SU-DHL-6 (cell line): ENCODE data around the gene CUX1.
A peak's percentile ranks its signal among the peaks of the same experiment; 100 is the strongest.
"Not testable (repeated sequence)": the region's sequence is repeated elsewhere in the genome, so short reads cannot be mapped to it uniquely, and the experiment has no call there.

Source experiments
- H2AFZ ChIP-seq: fragments of 200-600 bp; sonication (generic); 2 replicates; pipeline ENCODE4 v1.6.1; 2014; ENCODE audit warnings: low read depth, mild to moderate bottlenecking, moderate library complexity, mixed read lengths, antibody characterized with exemption, low read length; ENCODE audit not compliant: severe bottlenecking
- H3F3A ChIP-seq: fragments of 200-600 bp; shearing (Covaris generic); 2 replicates; pipeline ENCODE4 v1.6.0; 2016; ENCODE audit warnings: antibody characterized with exemption, mild to moderate bottlenecking; ENCODE audit not compliant: insufficient read depth
- H3K27ac ChIP-seq: fragments of 200-600 bp; sonication (generic); 2 replicates; pipeline ENCODE4 v1.5.1; 2016; ENCODE audit warnings: low read depth, mild to moderate bottlenecking, low read length, moderate library complexity, mixed read lengths
- H3K27me3 ChIP-seq: fragments of 200-600 bp; sonication (generic), shearing (Covaris generic); 2 replicates; pipeline ENCODE4 v1.6.0; 2014; ENCODE audit warnings: mild to moderate bottlenecking, low read length
- H3K36me3 ChIP-seq: fragments of 200-600 bp; sonication (generic); 2 replicates; pipeline ENCODE4 v1.6.1; 2014; ENCODE audit warnings: mild to moderate bottlenecking, low read length, mixed read lengths
- H3K4me2 ChIP-seq: fragments of 300-600, 200-600 bp; shearing (Covaris generic), sonication (generic); 2 replicates; pipeline ENCODE4 v1.6.0; 2014; ENCODE audit warnings: low read length, low read depth, mild to moderate bottlenecking; ENCODE audit not compliant: poor library complexity, severe bottlenecking
- H3K4me3 ChIP-seq: fragments of 200-600 bp; sonication (generic); 2 replicates; pipeline ENCODE4 v1.5.1; 2014; ENCODE audit warnings: antibody characterized with exemption, low read length, mild to moderate bottlenecking, mixed read lengths; ENCODE audit not compliant: insufficient read depth, poor library complexity, severe bottlenecking
- H3K79me2 ChIP-seq: fragments of 200-600 bp; sonication (generic); 2 replicates; pipeline ENCODE4 v1.6.1; 2014; ENCODE audit warnings: mild to moderate bottlenecking, low read length, moderate library complexity; ENCODE audit not compliant: insufficient read depth
- H3K9ac ChIP-seq: fragments of 200-600 bp; sonication (generic); 2 replicates; pipeline ENCODE4 v1.7.0; 2014; ENCODE audit warnings: mild to moderate bottlenecking, low read length
- H3K9me2 ChIP-seq: fragments of 200-600 bp; sonication (generic); replicated peaks from 2 replicates; pipeline ENCODE4 v1.6.1; 2014; ENCODE audit warnings: low read length; ENCODE audit not compliant: insufficient read depth
- H3K9me3 ChIP-seq: fragments of 200-600 bp; sonication (generic); 2 replicates; pipeline ENCODE4 v1.6.1; 2014; ENCODE audit warnings: low read length, mixed read lengths; ENCODE audit not compliant: insufficient read depth
- H4K20me1 ChIP-seq: fragments of 200-600 bp; sonication (generic); 2 replicates; pipeline ENCODE4 v1.6.1; 2014; ENCODE audit warnings: low read depth, mild to moderate bottlenecking, antibody characterized with exemption, low read length, moderate library complexity, mixed read lengths
- EZH2phosphoT487 ChIP-seq: fragments of 200-600 bp; sonication (generic), shearing (Covaris generic); conservative IDR thresholded peaks from 2 replicates; pipeline ENCODE4 v1.6.1; 2018; ENCODE audit warnings: mild to moderate bottlenecking, antibody characterized with exemption, low read length, moderate library complexity, mixed read lengths
- TF ChIP-seq, protein P1 (sequence below): fragments of 200-600 bp; sonication (generic); IDR thresholded peaks from one replicate; pipeline ENCODE4 v1.5.1; 2017; ENCODE audit warnings: antibody characterized with exemption, mild to moderate bottlenecking, low read length, moderate library complexity; ENCODE audit not compliant: insufficient read depth, poor library complexity, severe bottlenecking

The CUX1 gene

DNA sequence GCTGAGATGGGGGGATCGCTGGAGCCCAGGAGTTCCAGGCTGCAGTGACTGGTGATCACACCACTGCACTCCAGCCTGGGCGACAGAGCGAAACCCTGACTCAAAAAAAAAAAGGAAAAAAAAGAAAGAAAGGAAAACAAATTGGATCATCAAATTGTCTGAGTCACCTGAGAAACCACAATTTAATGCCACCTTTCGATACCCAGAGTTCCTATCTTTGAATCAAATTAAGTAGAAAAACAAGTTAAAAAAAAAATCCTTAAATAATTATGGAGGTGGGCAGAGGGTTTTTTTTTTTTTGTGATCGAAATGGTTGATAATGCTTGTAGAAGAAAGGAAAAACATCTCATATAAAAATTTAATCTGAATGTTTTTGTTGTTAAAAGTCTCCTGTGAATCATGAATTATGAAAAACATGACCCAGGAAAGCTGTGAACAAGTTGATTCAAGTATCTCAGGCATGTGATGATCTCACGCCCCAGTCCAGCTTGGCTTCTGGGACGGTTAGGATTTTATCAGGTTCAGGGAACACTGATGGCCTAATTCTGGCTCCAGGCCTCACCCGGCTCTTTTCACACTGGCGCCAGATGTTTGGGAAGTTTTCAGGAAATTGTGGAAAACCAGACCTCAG is 25.3 kb upstream of the CUX1 start:
- Histone ChIP-seq H4K20me1 (no peaks in the 10 kb centered on the region), H3K27me3 (no peaks in the 10 kb centered on the region), H3K27ac (no peak overlapping the region), H3K9ac (no peak overlapping the region), H2AFZ (no peak overlapping the region), H3K4me3 (no peak overlapping the region), H3K79me2 (no peaks in the 10 kb centered on the region), H3K9me3 (0 out of 2 replicates have a peak, but pooled peaks cover 3% of the 10 kb centered on the region), H3F3A (0 out of 2 replicates have a peak, but pooled peaks cover 5% of the 10 kb centered on the region), H3K4me2 (no peak overlapping the region), H3K36me3 (no peaks in the 10 kb centered on the region), H3K9me2 (no peaks in the 10 kb centered on the region)
- TF ChIP-seq, protein P1, sequence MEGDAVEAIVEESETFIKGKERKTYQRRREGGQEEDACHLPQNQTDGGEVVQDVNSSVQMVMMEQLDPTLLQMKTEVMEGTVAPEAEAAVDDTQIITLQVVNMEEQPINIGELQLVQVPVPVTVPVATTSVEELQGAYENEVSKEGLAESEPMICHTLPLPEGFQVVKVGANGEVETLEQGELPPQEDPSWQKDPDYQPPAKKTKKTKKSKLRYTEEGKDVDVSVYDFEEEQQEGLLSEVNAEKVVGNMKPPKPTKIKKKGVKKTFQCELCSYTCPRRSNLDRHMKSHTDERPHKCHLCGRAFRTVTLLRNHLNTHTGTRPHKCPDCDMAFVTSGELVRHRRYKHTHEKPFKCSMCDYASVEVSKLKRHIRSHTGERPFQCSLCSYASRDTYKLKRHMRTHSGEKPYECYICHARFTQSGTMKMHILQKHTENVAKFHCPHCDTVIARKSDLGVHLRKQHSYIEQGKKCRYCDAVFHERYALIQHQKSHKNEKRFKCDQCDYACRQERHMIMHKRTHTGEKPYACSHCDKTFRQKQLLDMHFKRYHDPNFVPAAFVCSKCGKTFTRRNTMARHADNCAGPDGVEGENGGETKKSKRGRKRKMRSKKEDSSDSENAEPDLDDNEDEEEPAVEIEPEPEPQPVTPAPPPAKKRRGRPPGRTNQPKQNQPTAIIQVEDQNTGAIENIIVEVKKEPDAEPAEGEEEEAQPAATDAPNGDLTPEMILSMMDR: no peak
- no peak for TF ChIP-seq EZH2phosphoT487

DNA sequence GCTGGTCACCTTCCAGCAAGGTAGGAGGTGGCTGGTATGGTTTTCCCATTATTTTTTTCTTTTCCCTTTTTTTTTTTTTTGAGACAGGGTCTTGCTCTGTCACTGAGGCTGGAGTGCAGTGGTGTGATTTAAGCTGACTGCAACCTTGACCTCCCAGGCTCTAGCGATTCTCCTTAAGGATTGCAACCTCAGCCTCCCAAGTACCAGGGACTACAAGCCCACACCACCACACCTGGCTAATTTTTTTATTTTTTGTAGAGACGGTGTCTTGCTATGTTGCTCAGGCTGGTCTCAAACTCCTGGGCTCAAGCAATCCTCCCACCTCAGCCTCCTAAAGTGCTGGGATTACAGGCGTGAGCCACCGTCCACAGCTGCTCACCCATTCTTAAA is 24.7 kb upstream of the CUX1 start:
- H2AFZ ChIP-seq, H3K9me3 ChIP-seq, H3K4me3 ChIP-seq, H3F3A ChIP-seq, H3K36me3 ChIP-seq, H3K4me2 ChIP-seq, H3K27ac ChIP-seq, H3K27me3 ChIP-seq, H3K79me2 ChIP-seq, H4K20me1 ChIP-seq, H3K9ac ChIP-seq, H3K9me2 ChIP-seq: not testable (repeated sequence)

DNA sequence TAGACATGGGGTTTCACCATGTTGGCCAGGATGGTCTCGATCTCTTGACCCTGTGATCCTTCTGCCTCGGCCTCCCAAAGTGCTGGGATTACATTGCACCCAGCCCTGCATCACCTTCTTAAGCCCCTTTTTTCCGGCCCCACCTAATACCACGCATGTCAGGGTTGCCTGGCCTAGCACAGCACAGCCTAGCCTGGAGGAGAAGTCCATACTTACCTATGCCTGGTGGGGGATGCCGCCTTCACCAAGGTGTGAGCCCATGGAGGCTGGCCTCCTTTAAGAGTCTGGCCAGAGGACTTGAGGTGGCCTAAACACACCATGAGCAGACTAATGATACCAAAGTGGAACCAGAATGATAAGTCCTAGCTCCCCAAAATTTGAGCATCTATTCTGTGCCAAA is 22.0 kb upstream of the CUX1 start:
- Histone ChIP-seq H3K27ac (no peak overlapping the region), H3K79me2 (no peaks in the 10 kb centered on the region), H3K9me2 (no peaks in the 10 kb centered on the region), H3K9ac (no peak overlapping the region), H4K20me1 (no peaks in the 10 kb centered on the region), H3K4me3 (no peak overlapping the region), H3K9me3 (no peaks in the 10 kb centered on the region), H3K36me3 (no peaks in the 10 kb centered on the region), H3F3A (peaks cover 11% of the 10 kb centered on the region; the same call in 1 of the 2 replicates), H3K27me3 (no peaks in the 10 kb centered on the region), H3K4me2 (no peak overlapping the region), H2AFZ (no peak overlapping the region)
- no peak for TF ChIP-seq EZH2phosphoT487
- TF ChIP-seq, protein P1: no peak

DNA sequence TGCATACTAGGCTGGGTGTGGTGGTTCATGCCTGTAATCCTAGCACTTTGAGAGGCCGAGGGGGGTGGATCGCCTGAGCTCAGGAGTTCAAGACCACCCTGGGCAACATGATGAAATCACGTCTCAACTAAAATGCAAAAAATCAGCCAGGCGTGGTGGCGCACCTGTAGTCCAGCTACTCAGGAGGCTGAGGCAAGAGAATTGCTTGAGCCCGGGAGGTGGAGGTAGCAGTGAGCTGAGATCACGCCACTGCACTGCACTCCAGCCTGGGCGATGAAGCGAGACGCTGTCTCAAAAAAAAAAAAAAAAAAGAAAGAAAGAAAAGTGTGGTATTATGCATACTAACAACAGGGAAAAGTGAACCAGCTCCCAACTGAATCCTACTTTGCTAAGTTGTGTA is 19.3 kb upstream of the CUX1 start:
- peak overlapping the region; percentile 51 for H3K27ac ChIP-seq
- H3K36me3 ChIP-seq, H3K79me2 ChIP-seq, H3K9me3 ChIP-seq, H4K20me1 ChIP-seq, H3K9me2 ChIP-seq, H3K9ac ChIP-seq, H3K27me3 ChIP-seq, H2AFZ ChIP-seq, H3K4me3 ChIP-seq: not testable (repeated sequence)
- H3F3A ChIP-seq: peaks cover 11% of the 10 kb centered on the region; the same call in 1 of the 2 replicates
- peak overlapping the region; percentile 37 for H3K4me2 ChIP-seq
